ENCODE measurements around the gene P3H3. TPM values are rescaled to one million over a fixed set of nuclear protein-coding genes. Genes with fewer than 3 reads are reported as not detected.

The P3H3 gene
- total RNA-seq, 1 experiment from 2014 or later: 34.4 TPM

DNA sequence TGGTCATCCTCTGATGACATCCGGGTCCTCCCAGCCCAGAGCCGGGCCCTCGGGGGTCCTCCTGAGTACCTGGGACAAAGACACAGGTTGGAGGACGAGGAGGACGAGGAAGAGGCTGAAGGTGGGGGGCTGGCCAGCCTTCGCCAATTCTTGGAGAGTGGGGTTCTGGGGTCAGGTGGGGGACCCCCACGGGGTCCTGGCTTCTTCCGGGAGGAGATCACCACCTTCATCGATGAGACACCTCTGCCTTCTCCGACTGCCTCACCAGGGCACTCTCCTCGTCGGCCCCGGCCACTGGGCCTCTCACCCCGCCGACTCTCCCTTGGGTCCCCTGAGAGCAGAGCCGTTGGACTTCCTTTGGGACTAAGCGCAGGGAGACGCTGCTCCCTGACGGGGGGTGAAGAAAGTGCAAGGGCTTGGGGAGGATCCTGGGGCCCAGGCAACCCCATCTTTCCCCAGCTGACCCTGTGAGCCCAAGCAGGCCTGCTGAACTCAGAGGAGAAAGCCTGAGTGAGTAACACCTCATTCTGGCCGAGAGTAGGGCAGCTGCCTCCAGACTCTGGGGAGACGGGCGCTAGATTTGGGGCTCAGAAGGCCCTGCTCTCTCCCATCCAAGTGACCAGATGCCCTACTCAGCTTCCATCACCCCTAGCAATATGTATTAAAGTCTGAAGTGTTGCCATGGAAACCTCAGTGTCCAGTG lies 1.3 kb upstream of the P3H3 start:
- no peak for DNase-seq (ENCODE audit: low read depth)

DNA sequence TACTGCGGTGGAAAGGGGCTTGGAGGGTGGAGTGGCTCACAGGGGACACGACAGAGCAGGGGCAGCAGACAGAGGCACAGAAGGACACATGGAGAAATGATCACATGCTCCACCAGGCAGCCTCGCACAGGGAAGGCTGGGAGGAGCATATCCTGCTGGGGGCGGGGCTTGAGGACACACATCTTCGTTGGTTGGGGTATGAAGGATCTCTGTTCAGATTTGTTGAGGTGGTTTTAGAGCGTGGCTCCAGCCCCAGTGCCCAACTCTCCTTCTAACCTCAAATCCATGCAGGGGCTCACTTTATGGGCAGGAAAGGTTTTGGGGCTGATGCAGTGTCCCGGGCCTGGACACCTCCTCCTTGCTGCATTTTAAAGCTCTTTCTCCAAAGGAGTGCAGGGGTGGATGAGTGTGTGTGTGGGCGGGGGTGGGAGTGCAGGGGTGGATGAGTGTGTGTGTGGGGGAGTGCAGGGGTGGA lies 733 bp upstream of the P3H3 start:
- peak; percentile 76 for DNase-seq (ENCODE audit: low read depth)

DNA sequence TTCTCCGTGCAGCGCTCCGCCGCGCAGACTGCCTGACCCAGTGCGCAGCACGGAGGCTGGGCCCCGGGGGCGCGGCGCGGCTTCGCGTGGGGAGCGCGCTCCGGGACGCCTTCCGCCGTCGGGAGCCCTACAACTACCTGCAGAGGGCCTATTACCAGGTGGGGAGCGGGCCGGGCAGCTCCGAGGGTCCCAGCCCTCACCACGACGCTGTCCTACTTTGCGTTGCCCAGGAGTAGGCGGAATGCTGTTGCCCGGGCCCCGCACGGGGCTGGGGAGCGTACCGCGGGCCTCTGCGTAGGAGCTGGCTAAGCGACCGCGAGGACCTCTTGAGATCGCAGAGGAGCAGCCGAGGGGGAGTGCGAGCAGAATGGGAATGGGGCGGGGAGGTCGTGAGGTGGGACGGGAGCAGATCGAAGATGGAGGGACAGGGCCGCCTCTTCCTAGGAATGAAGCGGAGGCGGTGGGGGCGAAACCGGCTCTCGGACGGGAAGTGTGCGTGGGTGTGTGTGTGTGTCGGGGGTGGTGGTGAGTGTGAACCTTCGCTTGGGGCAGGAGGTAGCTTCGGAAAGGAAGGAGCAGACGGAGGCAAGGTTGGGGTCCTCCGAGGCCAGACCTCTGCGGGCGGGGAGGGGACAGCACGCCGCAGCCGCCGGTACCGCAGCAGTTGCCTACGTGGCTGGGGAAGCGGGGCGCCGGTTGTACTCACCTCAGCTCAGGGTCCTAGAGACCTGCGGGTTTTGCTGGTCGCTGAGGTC lies 751 bp downstream of the P3H3 start:
- no peak for DNase-seq (ENCODE audit: low read depth)

DNA sequence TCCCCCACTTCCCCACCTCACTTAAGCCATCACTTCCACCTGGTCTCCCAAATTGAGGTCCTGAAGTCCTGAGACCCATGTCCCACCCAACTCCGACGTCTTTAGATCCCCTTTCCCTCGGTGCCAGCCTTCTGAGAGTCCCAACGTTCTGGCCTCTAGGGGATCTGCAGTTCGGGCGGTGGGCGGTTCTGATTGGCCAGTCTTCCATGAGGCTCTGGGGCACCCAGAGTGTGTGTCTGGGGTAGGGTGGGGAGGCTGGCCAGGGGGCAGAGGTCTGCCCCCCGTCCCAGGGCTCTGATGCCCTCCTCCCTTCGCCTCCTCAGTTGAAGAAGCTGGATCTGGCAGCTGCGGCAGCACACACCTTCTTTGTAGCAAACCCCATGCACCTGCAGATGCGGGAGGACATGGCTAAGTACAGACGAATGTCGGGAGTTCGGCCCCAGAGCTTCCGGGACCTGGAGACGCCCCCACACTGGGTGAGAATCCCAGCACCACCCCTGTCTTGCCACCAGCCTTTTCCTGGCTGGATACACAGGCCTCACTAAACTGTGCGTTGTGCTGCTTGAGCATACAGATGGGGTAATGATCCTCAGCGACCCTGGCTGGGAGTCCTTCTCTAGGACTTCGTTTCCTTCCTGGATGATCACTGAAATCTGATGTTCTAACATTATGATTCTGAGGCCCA lies 1.5 kb downstream of the P3H3 start:
- no peak for DNase-seq (ENCODE audit: low read depth)

DNA sequence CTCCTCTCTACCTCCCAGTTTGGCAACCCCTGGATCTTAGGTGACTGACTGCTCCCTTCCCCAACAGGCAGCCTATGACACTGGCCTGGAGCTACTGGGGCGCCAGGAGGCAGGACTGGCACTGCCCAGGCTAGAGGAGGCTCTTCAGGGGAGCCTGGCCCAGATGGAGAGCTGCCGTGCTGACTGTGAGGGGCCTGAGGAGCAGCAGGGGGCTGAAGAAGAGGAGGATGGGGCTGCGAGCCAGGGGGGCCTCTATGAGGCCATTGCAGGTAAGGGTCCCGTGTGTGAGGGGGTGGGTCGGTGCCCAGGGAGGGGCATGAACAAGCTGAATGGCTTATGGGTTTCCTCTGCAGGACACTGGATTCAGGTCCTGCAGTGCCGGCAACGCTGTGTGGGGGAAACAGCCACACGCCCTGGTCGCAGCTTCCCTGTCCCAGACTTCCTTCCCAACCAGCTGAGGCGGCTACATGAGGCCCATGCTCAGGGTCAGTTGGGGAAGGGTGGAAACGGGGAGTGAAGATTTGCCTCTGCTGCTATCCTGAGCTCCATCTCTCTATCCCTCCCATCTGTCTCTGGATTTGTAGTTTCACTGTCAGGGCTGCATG lies 2.2 kb downstream of the P3H3 start:
- no peak for DNase-seq (ENCODE audit: low read depth)

DNA sequence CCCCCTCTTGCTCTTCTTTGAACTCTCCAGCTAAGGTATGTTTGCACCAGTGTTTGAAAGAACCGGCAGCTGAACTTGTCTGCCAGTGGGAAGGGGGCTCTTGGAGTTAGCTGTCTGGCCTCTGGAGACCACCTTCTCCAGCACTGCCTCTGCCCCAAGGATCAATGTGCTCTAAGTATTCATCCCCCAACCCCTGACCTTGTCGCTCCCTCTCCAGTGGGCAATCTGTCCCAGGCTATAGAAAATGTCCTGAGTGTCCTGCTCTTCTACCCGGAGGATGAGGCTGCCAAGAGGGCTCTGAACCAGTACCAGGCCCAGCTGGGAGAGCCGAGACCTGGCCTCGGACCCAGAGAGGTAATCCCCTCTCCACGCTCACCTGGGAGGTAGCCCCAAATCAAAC lies 2.8 kb downstream of the P3H3 start:
- no peak for DNase-seq (ENCODE audit: low read depth)

DNA sequence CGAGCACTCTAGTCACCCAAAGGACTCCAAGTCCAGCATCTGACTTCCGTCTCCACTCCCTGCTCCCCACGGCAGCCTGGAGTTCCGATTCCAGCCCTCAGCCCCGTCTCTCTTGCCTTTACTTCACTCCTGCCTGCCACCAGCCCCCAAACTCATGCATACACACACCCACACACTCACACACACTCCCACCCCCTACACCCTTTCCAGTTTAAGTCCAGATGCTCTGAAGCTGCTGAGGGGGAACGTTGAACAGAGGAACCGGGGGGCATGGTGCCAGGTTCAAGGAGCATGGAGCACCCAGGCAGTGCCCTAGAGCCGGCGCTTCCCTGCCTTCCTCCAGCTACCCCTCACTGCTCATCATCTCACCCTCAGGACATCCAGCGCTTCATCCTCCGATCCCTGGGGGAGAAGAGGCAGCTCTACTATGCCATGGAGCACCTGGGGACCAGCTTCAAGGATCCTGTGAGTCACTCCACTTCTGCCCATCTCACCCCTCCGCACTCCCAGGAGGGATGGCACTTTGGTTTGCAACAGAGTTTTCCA lies 3.3 kb downstream of the P3H3 start:
- DNase-seq (ENCODE audit: low read depth): no peak

DNA sequence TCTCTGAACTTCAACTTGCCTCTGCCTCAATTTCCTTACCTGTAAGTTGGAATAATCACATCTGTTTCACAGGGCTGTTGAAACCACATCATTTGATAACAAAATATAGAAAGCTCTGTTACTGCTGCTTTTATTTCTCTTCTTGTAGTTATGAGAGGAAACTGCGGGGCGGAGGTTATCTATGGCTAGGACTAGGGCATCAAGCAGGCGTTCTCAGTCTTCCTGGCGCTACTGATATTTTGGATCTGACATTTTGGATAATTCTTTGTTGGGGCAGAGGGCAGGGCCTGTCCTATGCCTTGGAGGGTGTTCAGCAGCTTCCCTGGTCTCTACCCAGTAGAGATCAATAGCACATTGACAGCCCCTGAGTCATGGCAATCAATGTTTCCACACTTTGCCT lies 3.9 kb downstream of the P3H3 start:
- no peak for DNase-seq (ENCODE audit: low read depth)

DNA sequence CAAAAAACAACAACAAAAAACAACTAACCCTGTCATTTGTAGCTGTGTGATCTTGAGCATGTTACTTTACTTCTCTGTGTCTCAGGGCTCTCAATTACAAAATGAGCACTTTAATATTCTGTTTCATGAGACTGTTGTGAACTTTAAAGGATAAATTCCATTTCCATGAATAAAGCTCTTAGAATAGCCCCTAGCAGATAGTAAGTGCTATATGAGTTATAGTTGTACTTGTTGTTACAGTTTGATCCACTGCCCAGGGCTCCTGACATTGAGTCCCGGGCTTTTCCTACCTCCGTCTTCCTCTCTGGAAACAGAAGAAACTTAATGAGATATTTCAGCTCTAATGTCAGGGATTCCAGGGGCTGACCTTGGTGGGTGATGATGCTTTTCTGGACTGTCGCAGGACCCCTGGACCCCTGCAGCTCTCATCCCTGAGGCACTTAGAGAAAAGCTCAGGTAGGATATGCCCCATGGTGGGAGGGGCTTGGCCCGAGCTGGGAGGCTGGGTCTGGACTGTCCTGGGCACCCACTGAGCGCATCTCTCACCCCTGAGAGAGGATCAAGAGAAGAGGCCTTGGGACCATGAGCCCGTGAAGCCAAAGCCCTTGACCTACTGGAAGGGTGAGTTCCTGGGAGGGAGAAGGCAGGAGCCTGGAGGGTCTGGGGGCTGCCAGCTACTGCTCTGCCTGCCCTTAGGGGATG lies 5.1 kb downstream of the P3H3 start:
- no peak for DNase-seq (ENCODE audit: low read depth)

DNA sequence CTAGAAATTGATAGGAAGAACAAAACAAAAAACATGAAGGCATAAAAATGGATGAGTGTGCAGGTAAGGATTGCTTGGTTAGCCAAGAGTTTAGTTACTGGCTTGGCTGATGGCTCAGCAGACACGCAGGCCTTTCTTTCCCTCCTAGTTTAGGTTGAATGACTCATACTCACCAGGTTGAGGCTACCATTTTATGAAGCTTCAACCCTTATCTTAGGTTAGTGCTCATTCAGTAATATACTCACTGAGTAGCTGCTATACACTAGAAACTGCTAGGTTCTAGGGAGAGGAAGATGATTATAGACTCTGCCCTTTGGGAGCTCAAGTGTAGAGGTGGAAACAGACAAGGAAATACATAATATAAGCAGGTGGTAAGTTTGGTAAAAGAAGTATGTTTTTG lies 6.0 kb downstream of the P3H3 start:
- no peak for DNase-seq (ENCODE audit: low read depth)

DNA sequence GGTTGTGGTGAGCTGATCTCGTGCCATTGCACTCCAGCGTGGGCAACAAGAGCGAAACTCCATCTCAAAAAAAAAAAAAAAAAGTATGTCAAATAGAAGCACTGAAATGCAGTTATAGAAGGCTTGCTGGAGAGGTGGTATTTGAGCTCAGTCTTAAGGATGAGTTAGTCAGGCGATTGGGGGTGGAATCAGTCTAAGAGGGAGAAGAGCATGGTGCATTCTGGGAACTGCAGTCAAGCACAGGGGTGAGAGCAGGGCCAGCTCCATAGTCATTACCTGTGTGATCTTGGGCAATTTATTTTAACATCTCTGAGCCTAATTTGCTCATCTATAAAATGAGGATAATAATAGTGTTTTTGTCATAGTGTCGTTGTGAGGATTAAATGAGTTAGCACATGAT lies 6.7 kb downstream of the P3H3 start:
- DNase-seq (ENCODE audit: low read depth): no peak

DNA sequence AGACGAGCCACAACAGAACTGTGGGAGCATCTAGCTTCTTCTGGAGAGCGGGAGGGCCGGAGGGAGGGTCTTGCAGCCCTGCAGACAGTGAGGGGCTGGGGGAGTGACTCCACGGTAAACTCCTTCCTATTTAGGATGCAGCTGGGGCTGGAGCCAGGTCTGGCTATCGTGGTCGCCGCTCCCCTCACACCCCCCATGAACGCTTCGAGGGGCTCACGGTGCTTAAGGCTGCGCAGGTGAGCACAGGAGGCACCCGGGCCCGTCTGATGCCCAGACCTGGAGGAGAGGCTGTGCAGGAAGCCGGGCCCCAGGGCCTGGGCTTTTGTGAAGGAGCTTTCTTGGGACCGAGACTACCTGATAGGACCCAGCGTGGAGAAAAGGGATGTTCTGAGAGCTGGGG lies 8.6 kb downstream of the P3H3 start:
- DNase-seq (ENCODE audit: low read depth): no peak

DNA sequence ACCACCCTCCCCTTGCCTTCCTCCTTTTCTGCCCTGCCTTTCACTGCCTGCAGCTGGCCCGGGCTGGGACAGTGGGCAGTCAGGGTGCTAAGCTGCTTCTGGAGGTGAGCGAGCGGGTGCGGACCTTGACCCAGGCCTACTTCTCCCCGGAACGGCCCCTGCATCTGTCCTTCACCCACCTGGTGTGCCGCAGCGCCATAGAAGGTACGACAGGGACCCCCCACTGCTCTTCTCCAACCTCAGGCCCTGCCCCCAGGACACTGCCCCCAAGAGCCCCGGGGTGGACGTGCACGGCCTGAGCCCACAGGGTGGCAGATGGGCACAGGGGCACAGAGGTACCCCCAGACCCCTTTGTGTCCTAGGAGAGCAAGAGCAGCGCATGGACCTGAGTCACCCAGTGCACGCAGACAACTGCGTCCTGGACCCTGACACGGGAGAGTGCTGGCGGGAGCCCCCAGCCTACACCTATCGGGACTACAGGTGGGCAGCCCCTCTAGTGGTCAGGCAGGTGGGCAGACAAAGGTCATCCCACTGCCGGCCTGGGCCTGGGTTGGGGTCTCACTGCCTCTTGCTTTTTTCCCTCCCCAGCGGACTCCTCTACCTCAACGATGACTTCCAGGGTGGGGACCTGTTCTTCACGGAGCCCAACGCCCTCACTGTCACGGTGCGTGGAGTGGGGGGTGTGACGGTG lies 9.3 kb downstream of the P3H3 start:
- no peak for DNase-seq (ENCODE audit: low read depth)

DNA sequence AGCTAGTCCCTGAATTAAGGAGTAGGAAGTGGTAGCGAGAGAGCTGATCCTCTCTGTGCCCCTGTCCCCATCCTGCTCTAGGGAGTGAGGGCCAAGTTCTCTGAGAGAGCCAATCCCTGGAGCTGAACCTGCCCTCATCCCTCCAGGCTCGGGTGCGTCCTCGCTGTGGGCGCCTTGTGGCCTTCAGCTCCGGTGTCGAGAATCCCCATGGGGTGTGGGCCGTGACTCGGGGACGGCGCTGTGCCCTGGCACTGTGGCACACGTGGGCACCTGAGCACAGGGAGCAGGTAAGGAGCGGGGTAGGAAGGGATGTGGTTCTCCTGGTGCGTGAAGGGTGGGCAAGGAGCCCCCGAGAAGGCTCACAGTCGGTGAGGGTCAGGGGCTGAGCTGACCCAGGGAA lies 10.6 kb downstream of the P3H3 start:
- no peak for DNase-seq (ENCODE audit: low read depth)

DNA sequence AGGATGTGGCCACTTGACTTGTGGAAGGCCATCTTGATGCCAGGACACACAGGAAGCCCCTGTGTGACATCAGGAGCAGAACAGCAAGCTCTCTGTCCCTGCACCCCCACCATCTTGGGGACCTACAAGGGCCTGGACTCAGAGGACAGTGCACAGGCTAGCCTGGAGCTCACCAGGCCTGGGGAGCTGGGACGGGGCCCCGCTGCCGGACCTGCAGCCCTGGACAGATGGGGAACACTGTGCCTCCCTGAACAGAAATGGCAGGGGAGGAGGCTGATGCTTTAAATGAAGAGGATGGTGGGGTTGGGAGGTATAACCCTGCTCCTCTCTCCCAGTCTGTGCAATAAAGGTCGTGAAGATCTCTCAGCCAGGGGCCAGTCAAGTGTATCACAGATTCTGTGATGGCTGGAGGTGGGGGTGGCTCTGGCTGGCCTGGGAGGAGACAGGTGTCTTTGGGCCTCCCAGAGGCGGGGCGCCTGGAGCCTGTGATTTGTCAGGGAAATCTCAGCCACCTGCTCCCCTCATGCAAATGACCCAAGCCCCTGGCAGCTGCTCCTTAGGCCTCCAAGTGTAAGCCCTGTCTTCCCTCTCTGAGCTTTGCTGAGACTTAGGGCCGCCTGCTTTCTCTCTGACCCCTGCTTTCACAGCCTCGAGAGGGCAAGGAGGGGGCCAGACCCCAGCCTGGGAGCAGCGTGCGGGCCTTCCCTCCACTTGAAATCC lies 11.4 kb downstream of the P3H3 start:
- DNase-seq (ENCODE audit: low read depth): no peak

DNA sequence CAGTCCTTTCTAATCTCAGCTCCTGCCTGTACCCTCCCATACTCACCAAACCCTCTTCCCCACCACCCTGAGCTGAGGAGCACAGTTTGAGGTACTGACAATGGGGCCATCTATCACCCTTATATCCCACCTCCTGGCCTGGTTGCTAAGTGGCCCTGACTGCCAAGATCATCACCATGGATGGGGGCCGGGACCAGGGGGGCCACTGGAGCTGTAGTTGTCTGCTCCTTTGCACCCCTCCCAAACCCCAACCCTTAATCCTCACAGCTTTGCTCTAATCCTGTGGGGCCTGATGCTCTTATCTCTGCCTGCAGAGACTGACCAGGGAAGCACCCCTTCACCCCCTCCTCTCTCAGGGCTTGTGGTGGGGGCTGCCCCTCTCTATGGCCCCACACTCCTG lies 12.1 kb downstream of the P3H3 start:
- DNase-seq (ENCODE audit: low read depth): no peak

DNA sequence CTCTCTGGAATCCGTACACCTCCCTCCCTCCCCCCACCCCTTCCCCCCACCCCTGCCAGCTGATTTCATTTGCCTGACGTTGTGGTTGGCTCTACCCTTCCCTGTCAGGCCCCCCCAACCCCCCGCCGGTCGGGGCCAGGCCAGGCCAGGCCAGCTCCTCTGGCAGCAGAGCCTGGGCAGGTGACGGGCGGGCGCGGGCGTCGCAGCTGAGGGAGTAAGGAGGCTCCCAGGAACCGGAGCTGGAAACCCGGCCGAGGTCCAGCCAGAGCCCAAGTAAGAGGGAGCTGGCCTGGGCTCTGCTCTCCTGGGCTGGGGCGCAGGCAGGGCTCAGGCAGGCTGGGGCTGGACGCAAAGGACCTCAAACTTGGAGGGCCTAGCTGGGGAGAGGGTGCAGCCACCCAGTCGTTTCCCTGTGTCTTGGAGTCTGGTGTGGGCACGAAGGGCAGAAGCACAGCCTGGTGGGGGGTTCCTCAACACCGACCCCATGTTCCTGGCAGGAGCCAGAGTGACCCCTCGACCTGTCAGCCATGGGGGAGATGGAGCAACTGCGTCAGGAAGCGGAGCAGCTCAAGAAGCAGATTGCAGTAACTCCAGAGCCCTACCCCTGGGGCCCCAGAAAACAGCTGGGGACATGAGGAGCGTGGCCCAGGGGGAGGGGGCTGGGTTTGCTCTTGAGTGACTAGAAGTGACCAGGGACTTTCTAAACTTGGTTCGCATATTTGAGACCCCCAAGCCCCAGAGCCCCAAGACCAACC lies 12.7 kb downstream of the P3H3 start, which contains the start of gene GNB3:
Gene GNB3 (plus strand): TSS at position 165 of the 755 bp plus-strand sequence. CDS start 363 bp downstream, at position 528.
- DNase-seq (ENCODE audit: low read depth): no peak

DNA sequence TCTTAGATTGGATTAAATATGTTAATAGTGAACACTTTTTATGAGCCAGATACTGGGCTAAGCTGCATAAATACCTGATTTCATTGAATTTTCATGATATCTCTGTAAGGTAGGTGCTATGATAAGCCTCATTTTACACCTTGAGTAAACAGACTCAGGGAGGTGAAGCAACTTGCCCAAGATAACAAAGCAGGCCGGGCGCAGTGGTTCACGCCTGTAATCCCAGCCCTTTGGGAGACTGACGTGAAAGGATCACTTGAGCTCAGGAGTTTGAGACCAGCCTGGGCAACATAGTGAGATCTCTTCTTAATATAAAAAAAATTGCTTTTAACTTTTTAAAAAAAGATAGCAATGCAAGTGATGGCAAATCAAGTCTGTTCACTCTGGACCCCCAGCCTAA lies 13.9 kb downstream of the P3H3 start:
- DNase-seq (ENCODE audit: low read depth): no peak
